Stimulated activated memory B cell treated with anti-CD40 and anti-IgM and Interleukin-4, amounts not matched to agents 10 μg/mL and 1 μg/mL and 100 μg/mL, for 72 hours (primary cell): Measurements from ENCODE around the gene LETM1.

ENCODE experiments used
- ATAC-seq: fragments of 150-1000 bp; cut with Tn5 transposase; 2 replicates; pipeline ENCODE4 v1.10.0; 2021
- H3K27ac Mint-ChIP-seq: one replicate; pipeline ENCODE4 v1.8.0; 2022; ENCODE audit warnings: mild to moderate bottlenecking, mixed read lengths
- H3K27me3 Mint-ChIP-seq: one replicate; pipeline ENCODE4 v1.8.0; 2022; ENCODE audit warnings: mixed read lengths
- H3K36me3 Mint-ChIP-seq: one replicate; pipeline ENCODE4 v1.8.0; 2022; ENCODE audit warnings: mixed read lengths
- H3K4me1 Mint-ChIP-seq: one replicate; pipeline ENCODE4 v1.8.0; 2022; ENCODE audit warnings: mixed read lengths
- H3K4me3 Mint-ChIP-seq: one replicate; pipeline ENCODE4 v1.8.0; 2022; ENCODE audit warnings: mild to moderate bottlenecking, moderate library complexity, mixed read lengths
- H3K9me3 Mint-ChIP-seq: one replicate; pipeline ENCODE4 v1.8.0; 2022; ENCODE audit warnings: mixed read lengths

Gene LETM1

DNA sequence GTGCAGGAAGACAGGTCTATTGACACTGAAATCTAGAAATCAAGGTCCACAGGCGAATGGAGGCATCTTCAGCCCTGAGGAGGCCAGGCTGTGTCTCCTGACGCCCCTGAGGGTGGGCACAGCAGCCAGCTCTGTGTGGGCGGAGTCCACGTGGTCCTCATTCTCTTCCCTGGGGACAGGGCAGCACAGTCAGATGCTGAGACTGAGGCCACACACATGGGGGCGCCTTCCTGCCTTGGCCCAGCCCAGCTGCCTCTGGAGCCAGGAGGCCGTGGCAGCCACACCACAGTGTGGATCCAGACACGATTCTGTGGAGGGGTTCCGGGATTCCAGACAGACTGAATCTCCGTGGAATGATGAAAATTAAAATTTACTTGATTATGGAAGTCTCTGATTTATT lies 42.0 kb downstream of the LETM1 start:
- ATAC-seq = no peak
- Mint-ChIP-seq H3K9me3 (no peaks in the 10 kb centered on the region), H3K4me3 (no peak overlapping the region), H3K27me3 (no peaks in the 10 kb centered on the region), H3K27ac (no peak overlapping the region), H3K36me3 (peaks cover 49% of the 10 kb centered on the region), H3K4me1 (peaks cover 6% of the 10 kb centered on the region)

DNA sequence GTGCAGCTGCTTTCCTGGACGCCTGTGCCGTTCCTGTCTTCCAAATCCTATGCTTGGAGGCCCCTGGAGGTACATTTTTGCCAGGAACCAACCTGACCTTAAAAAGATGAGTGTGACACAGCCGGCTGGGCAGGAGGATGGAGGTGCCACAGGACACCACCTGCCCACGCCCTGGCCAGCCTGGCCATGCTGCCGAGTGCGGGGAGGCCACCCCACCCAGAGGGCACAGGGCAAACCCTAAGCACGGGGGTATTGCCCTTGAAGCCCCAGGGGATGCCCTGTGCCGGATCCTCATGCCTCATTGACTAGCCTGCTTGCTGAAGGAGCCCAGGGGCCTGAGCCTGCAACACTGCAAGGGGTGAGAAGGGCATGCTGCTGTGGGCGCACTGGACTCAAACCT lies 42.7 kb downstream of the LETM1 start:
- ATAC-seq = peak; percentile 13
- Mint-ChIP-seq H3K27me3 (no peaks in the 10 kb centered on the region), H3K4me1 (peaks cover 6% of the 10 kb centered on the region), H3K36me3 (peaks cover 45% of the 10 kb centered on the region), H3K9me3 (no peaks in the 10 kb centered on the region), H3K4me3 (no peak overlapping the region), H3K27ac (no peak overlapping the region)

DNA sequence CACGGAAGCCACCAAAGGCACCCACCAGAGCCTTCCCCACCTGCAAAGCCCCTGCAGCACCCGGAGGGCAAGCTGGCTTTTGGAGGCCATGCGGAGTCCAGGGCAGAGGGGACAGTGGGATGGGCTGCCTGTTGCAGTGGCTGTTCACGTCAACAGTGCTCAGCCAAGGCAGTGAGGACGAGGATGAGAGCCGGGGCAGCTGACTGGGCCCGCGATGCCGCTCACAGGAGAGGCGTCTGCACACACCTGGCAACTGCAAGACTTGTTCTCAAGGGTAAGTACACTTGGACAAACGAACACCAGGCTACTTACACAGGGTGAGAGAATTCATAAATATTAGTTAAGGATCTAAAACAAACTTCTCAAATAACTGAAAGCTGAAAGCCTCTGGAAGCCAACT lies 43.2 kb downstream of the LETM1 start:
- no peak overlapping the region for H3K27ac Mint-ChIP-seq
- no peaks in the 10 kb centered on the region for H3K27me3 Mint-ChIP-seq
- peaks cover 6% of the 10 kb centered on the region for H3K4me1 Mint-ChIP-seq
- ATAC-seq = no peak
- no peak overlapping the region for H3K4me3 Mint-ChIP-seq
- H3K36me3 Mint-ChIP-seq = peaks cover 44% of the 10 kb centered on the region
- no peaks in the 10 kb centered on the region for H3K9me3 Mint-ChIP-seq

DNA sequence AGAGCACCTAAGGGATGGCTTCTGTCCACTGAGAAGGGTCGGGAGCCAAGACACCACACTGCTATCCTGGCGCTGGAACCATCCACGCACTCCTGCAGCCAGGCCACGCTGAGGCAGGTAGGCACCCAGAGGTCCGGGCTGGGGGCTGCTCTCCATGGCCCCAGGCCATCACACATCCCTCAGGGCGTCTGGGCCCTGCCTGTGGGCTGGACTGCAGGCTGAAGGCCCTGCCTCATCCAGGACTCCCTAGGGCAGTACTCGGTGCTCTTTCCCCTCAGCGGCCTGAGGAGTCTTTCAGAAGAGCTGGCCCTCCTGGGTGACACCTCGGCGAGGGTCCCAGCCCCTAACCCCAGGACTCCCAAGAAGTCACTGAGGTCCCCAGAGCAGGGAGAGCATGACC lies 45.2 kb downstream of the LETM1 start:
- Mint-ChIP-seq H3K27ac (no peak overlapping the region), H3K9me3 (no peaks in the 10 kb centered on the region), H3K4me3 (no peak overlapping the region), H3K27me3 (no peaks in the 10 kb centered on the region), H3K36me3 (peaks cover 28% of the 10 kb centered on the region), H3K4me1 (peaks cover 6% of the 10 kb centered on the region)
- no peak for ATAC-seq

DNA sequence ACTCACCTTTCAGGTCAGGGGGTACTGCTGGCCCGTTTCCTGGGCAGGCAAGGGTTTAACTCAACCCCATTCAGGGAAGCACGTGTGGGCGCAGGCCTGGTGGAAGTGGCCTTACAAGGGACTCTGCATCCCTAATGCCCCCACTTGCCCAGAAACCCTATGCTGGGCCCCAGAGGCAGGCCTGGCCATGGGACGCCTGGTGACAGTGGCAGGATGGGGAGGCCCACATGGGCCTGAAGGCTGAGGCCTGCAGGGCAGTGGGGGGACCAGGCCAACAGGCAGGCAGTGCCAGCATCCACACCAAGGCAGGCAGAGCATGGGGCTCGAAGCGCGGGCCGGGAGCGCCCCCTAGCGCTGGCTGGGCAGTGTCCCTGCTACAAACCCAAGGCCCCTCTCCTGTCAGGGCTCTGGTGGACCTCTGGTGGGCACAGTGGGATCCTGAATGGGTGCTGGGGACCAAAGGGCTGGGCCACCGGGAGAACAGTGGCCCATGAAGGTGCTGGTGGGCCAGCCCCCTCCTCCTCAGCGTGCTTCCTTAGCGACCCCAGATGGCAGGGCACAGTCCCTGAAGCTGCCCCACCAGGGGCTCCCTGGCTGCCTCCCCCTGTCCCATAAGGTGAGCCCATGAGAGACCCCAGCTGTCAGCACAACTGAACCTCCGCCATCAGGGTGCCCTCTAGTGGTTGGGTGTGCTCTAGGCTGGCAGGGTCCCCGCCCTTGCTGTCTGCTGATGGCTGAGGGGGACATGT lies 46.0 kb downstream of the LETM1 start:
- no peaks in the 10 kb centered on the region for H3K9me3 Mint-ChIP-seq
- peaks cover 2% of the 10 kb centered on the region for H3K27me3 Mint-ChIP-seq
- H3K4me3 Mint-ChIP-seq = no peak overlapping the region
- peaks cover 6% of the 10 kb centered on the region for H3K4me1 Mint-ChIP-seq
- no peak overlapping the region for H3K27ac Mint-ChIP-seq
- H3K36me3 Mint-ChIP-seq = peaks cover 23% of the 10 kb centered on the region
- peak; percentile 72 for ATAC-seq

DNA sequence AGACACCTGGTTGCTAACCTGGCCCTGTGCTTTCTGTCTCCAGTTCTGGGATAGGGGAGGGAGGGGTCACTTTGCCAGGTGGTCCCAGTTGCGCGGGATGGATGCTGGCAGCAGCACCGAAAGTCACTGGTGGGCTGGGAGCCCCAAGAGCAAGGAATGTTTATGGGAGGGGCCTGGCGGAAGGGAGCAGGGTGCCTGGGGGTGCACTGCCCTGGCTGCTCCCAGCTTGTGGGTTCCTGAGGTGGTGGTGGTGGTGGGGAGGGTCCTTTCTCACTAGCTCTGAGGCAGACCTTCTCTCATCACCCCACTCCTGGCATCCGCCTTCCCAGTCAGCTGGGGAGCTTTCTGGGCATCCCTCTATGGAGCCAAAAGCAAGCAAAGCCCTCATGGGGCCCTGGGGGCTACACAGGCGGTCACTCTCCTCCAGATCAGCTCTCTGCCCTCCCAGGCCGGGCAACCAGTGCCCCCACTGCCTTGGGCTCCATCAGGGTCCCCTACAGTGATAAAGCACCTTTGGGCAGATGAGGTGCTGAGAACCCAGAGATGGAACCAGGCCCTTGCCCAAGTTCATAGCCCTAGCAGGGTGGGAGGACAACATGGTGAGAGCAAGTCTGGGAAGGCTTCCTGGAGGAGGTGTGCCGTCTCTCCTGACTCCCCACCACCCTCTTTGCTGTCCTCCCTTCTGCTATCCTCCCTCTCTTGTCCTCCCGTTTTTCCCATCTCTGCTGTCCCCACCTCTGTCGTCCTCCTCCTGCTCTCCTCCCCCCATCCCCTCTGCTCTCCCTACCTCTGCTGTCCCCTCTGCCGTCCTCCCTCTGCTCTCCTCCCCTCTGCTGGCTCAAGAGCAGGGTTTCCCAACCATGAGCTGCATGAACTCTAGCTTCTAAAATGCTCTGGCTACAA lies 46.9 kb downstream of the LETM1 start:
- Mint-ChIP-seq H3K36me3 (peaks cover 16% of the 10 kb centered on the region), H3K27ac (no peak overlapping the region), H3K9me3 (no peaks in the 10 kb centered on the region), H3K4me3 (no peak overlapping the region), H3K27me3 (peaks cover 11% of the 10 kb centered on the region), H3K4me1 (peaks cover 6% of the 10 kb centered on the region)
- no peak for ATAC-seq

DNA sequence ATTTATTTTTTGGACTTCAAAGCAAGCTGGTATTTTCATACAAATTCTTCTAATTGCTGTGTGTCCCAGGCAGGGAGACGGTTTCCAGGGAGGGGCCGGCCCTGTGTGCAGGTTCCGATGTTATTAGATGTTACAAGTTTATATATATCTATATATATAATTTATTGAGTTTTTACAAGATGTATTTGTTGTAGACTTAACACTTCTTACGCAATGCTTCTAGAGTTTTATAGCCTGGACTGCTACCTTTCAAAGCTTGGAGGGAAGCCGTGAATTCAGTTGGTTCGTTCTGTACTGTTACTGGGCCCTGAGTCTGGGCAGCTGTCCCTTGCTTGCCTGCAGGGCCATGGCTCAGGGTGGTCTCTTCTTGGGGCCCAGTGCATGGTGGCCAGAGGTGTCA lies 47.6 kb downstream of the LETM1 start:
- ATAC-seq = no peak
- Mint-ChIP-seq H3K9me3 (no peaks in the 10 kb centered on the region), H3K4me1 (peaks cover under 1% of the 10 kb centered on the region), H3K4me3 (no peak overlapping the region), H3K27me3 (peaks cover 18% of the 10 kb centered on the region), H3K27ac (no peak overlapping the region), H3K36me3 (peaks cover 9% of the 10 kb centered on the region)

DNA sequence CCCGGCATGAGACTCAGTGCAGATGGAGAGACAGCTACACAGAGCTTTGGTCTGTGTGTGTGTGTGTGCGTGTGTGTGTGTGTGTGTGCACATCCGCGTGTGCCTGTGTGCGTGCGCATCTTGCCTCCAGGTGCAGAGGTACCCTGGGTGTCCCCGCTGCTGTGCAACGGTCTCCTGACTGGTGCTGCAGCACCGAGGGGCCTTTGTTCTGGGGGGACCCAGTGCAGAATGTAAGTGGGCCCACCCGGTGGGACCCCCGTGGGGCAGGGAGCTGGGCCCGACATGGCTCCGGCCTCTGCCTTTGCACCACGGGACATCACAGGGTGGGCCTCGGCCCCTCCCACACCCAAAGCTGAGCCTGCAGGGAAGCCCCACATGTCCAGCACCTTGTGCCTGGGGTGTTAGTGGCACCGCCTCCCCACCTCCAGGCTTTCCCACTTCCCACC lies 48.6 kb downstream of the LETM1 start:
- peaks cover 23% of the 10 kb centered on the region for H3K27me3 Mint-ChIP-seq
- no peak overlapping the region for H3K4me3 Mint-ChIP-seq
- ATAC-seq = no peak
- H3K27ac Mint-ChIP-seq = no peak overlapping the region
- H3K36me3 Mint-ChIP-seq = peaks cover 2% of the 10 kb centered on the region
- no peaks in the 10 kb centered on the region for H3K9me3 Mint-ChIP-seq
- H3K4me1 Mint-ChIP-seq = no peaks in the 10 kb centered on the region

DNA sequence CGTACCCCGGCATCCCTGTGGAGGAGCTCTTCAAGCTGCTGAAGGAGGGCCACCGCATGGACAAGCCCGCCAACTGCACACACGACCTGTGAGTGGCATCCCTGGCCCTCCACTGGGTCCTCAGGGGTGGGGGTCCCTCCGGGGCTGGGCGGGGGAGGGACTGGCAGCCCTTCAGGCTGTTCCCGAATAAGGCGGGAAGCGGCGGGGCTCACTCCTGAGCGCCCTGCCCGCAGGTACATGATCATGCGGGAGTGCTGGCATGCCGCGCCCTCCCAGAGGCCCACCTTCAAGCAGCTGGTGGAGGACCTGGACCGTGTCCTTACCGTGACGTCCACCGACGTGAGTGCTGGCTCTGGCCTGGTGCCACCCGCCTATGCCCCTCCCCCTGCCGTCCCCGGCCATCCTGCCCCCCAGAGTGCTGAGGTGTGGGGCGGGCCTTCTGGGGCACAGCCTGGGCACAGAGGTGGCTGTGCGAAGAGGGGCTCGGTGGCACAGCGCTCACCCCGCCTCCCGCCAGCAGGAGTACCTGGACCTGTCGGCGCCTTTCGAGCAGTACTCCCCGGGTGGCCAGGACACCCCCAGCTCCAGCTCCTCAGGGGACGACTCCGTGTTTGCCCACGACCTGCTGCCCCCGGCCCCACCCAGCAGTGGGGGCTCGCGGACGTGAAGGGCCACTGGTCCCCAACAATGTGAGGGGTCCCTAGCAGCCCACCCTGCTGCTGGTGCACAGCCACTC lies 49.2 kb downstream of the LETM1 start:
- Mint-ChIP-seq H3K36me3 (no peaks in the 10 kb centered on the region), H3K27ac (no peak overlapping the region), H3K9me3 (no peaks in the 10 kb centered on the region), H3K4me3 (no peak overlapping the region), H3K27me3 (peaks cover 23% of the 10 kb centered on the region), H3K4me1 (no peaks in the 10 kb centered on the region)
- no peak for ATAC-seq

DNA sequence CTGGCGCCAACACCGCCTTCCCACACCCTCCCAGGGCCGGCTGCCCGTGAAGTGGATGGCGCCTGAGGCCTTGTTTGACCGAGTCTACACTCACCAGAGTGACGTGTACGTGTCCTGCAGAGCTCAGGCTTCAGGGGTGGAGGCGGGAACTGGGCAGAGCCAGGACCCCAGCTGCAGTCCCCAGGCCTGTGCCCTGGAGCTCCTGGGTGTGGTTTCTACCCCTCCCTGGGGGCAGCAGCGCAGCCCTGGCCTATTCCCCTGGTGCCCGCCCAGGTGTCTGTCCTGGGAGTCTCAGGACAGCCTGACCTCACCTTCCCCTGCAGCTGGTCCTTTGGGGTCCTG lies 49.8 kb downstream of the LETM1 start:
- no peak overlapping the region for H3K27ac Mint-ChIP-seq
- H3K4me1 Mint-ChIP-seq = no peaks in the 10 kb centered on the region
- ATAC-seq = no peak
- no peaks in the 10 kb centered on the region for H3K36me3 Mint-ChIP-seq
- H3K4me3 Mint-ChIP-seq = no peak overlapping the region
- H3K27me3 Mint-ChIP-seq = peaks cover 27% of the 10 kb centered on the region
- H3K9me3 Mint-ChIP-seq = no peaks in the 10 kb centered on the region

DNA sequence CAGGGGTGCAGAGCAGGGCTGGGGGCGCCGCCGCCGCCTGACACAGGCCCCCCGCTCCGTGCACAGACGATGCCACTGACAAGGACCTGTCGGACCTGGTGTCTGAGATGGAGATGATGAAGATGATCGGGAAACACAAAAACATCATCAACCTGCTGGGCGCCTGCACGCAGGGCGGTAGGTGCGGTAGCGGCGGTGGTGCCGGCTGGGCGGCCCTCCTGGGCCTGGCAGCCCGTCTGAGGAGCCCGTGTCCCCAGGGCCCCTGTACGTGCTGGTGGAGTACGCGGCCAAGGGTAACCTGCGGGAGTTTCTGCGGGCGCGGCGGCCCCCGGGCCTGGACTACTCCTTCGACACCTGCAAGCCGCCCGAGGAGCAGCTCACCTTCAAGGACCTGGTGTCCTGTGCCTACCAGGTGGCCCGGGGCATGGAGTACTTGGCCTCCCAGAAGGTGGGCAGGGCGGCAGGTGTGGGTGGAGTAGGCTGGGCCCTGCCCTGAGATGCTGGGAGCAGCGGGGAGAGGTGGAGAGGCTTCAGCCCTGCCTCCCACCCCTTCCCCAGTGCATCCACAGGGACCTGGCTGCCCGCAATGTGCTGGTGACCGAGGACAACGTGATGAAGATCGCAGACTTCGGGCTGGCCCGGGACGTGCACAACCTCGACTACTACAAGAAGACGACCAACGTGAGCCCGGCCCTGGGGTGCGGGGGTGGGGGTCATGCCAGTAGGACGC lies 50.3 kb downstream of the LETM1 start:
- no peaks in the 10 kb centered on the region for H3K4me1 Mint-ChIP-seq
- no peak for ATAC-seq

DNA sequence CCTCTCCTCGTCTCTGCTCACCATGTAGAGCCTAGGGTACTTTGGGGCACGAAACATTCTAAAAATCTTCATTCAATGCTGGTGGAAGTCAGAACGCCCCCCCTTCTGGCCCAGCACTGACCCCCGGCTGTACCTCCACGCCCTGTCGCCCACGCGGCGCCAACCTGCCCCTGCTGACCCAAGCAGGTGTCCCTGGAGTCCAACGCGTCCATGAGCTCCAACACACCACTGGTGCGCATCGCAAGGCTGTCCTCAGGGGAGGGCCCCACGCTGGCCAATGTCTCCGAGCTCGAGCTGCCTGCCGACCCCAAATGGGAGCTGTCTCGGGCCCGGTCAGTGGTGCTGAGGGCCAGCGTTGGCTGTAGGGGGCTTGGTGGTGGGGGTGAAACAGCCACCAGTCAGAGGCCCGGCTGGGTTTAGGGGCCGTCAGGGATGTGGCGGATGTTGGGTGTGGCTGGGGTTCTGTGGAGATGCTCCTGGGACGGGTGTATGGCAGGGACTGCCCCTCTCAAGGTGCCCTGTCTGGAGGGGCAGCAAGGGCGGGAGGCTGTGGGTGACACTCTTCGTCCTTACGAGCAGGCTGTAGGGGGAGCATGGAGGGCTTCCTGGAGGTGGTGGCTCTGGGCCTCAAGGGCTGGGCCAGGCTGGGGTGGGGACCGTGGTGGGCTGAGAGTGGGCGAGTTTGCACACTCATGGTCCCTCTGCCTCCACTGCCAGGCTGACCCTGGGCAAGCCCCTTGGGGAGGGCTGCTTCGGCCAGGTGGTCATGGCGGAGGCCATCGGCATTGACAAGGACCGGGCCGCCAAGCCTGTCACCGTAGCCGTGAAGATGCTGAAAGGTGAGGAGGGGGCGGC lies 51.1 kb downstream of the LETM1 start:
- ATAC-seq = no peak

More for the DNA sequence above, 50.3 kb downstream of the LETM1 start:
- no peaks in the 10 kb centered on the region for H3K9me3 Mint-ChIP-seq
- H3K36me3 Mint-ChIP-seq = no peaks in the 10 kb centered on the region
- no peak overlapping the region for H3K27ac Mint-ChIP-seq
- H3K4me3 Mint-ChIP-seq = no peak overlapping the region
- peaks cover 32% of the 10 kb centered on the region for H3K27me3 Mint-ChIP-seq

DNA sequence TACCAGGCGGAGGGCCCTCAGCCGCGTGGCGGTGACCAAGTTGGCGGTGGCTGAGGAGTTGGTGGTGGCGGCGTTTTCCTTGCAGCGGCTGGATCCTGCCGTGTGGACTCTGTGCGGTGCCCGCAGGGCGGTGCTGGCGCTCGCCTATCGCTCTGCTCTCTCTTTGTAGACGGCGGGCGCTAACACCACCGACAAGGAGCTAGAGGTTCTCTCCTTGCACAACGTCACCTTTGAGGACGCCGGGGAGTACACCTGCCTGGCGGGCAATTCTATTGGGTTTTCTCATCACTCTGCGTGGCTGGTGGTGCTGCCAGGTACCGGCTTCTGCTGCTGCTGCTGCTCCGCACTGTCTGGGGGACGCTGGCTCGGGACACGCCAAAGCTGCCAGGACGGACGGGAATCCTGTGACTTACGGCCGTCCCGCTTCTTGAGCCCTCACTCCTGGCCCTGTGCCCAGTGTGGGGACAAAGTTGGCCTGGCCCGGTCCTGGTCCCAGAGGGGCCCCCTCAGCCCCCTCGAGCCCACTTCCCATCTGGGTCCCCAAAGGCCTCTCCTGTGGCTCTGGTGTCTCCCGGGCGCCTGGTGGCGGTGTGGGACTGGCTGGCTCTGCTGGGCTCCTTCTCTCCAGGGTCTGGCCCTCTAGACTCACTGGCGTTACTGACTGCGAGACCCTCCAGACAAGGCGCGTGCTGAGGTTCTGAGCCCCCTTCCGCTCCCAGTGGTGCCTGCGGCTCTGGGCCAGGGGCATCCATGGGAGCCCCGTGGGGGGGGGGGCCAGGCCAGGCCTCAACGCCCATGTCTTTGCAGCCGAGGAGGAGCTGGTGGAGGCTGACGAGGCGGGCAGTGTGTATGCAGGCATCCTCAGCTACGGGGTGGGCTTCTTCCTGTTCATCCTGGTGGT lies 52.2 kb downstream of the LETM1 start:
- Mint-ChIP-seq H3K27me3 (peaks cover 51% of the 10 kb centered on the region), H3K4me3 (no peak overlapping the region), H3K9me3 (no peaks in the 10 kb centered on the region), H3K4me1 (no peaks in the 10 kb centered on the region), H3K36me3 (no peaks in the 10 kb centered on the region), H3K27ac (no peak overlapping the region)
- no peak for ATAC-seq

More for the DNA sequence above, 51.1 kb downstream of the LETM1 start:
- Mint-ChIP-seq H3K36me3 (no peaks in the 10 kb centered on the region), H3K27ac (no peak overlapping the region), H3K4me1 (no peaks in the 10 kb centered on the region), H3K4me3 (no peak overlapping the region), H3K9me3 (no peaks in the 10 kb centered on the region), H3K27me3 (peaks cover 40% of the 10 kb centered on the region)
